Liver (tissue), 3 donors: ENCODE results near the gene SORL1-AS1.

ENCODE experiments used
- ATF3 ChIP-seq: IDR thresholded peaks from 2 replicates; pipeline ENCODE4 v1.6.1; 2016; ENCODE audit warnings: antibody characterized with exemption
- CTCF ChIP-seq: fragments of 150-350 bp; IDR thresholded peaks from 2 replicates; pipeline ENCODE4 v1.5.1; 2017; ENCODE audit warnings: improper control_type of control experiment, low read depth, low read length; ENCODE audit not compliant: missing input control
- FOXA1 ChIP-seq: IDR thresholded peaks from 2 replicates; pipeline ENCODE4 v1.6.1; 2016; ENCODE audit warnings: antibody characterized with exemption
- JUND ChIP-seq, 2 donors: IDR thresholded peaks; 2 replicates each; pipeline ENCODE4 v1.6.1; 2016; ENCODE audit warnings: antibody characterized with exemption in 2 of 2
- TAF1 ChIP-seq: conservative IDR thresholded peaks from 2 replicates; pipeline ENCODE4 v1.6.1; 2016; ENCODE audit warnings: antibody characterized with exemption, mild to moderate bottlenecking
- YY1 ChIP-seq: IDR thresholded peaks from 2 replicates; pipeline ENCODE4 v1.6.1; 2016; ENCODE audit warnings: antibody characterized with exemption, mild to moderate bottlenecking
- ZBTB33 ChIP-seq: IDR thresholded peaks from 2 replicates; pipeline ENCODE4 v1.6.1; 2016; ENCODE audit warnings: antibody characterized with exemption
- donor health status: healthy.
- donor health status: healthy.

- TF ChIP-seq ATF3 (no peak), CTCF (no peak), TAF1 (no peak), JUND (IDR thresholded peaks at IDR 0.05) (no peak), ZBTB33 (no peak), YY1 (no peak), FOXA1 (no peak)
Measured at GRCh38 chr11:121421149-121421901, 31.4 kb downstream of the SORL1-AS1 start.
